GM21723 (cell line): ENCODE results near the gene FBLIM1.

ENCODE experiments used
- ATAC-seq: cut with Tn5 transposase; IDR thresholded peaks from one replicate; pipeline ENCODE4 v1.9.1; 2021; ENCODE audit warnings: mild to moderate bottlenecking, moderate library complexity; ENCODE audit not compliant: unreplicated experiment

The FBLIM1 gene

DNA sequence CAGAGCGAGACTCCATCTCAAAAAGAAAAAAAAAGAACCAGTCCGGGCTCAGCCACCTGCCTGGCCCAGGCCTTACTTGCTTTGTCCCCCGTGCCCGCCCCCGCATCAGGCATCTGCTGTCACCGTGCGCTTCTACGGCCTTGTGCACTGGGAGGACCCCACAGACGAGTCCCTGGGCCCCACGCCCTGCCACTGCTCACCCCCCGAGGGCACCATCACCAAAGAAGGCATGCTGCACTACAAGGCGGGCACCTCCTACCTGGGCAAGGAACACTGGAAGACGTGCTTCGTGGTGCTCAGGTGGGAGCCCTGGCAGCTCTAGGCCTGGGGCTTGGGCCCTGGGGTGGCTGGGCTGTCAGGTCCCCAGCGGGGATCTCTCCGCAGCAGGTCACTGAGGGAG is 28.2 kb upstream of the FBLIM1 start:
- no peak for ATAC-seq

GRCh38 chr1:15730936-15731335 is 27.7 kb upstream of the FBLIM1 start:
- no peak for ATAC-seq

GRCh38 chr1:15731735-15732685 is 26.6 kb upstream of the FBLIM1 start:
- ATAC-seq = no peak

- no peak for ATAC-seq
Observed at GRCh38 chr1:15732686-15733081, 25.9 kb upstream of the FBLIM1 start.

GRCh38 chr1:15733218-15733725 is 25.3 kb upstream of the FBLIM1 start:
- no peak for ATAC-seq

- ATAC-seq = no peak
Observed at GRCh38 chr1:15733726-15734226, 24.8 kb upstream of the FBLIM1 start.

- ATAC-seq = no peak
Observed at GRCh38 chr1:15734296-15734695, 24.3 kb upstream of the FBLIM1 start.

DNA sequence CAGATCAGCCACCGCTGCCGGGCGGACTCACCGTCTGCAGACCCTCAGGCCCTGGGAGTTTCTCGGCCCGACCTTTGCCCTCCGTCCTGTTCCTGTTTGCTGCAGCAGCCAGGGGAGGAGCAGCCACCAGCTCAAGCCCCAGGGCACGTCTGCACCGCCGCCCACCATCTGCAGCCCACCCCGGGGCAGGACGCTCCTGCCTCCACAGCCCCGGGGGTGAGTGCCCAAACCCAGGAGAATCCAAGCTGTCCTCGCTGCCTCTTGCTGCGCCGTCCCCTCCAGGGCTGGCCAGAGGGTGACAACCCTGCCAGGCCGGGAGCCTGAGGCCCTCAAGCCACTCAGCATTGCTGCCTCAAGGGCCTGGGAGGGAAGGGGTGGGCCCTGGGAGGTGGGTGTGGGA is 23.7 kb upstream of the FBLIM1 start:
- no peak for ATAC-seq

DNA sequence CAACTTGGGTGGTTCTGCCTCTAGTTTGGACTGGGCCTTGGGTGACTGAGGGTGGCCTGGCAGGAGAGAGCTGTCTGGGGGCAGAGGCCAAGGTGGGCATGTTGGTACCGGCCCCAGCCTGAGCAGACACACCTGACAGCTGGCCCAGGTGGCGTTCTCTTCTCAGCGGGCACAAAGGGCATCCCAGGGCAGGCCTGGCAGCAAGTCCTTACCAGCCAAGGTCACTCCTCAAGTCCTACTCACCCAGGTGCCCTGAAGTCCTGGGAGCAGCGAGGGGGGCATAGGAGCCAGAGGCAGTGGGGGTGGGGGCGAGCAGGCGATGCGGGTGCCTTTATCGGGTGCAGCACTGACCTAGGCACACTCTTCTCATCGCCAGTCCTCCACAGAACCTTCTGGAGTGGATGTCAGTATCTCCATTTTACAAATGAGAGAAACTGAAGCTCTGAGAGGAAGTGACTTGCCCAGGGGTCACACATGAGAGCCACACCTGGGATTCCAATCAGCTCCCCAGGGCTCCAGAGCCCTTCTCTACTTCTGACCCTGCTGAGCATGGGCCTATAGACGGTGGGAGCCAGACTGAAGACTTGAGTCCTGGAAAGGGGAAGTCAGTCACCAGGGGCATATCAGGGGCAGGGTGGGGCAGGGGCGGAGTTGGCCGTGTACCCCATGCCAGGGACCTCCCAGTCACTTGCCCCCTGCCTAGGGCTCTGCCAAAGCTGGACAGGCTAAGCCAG is 23.1 kb upstream of the FBLIM1 start:
- no peak for ATAC-seq

DNA sequence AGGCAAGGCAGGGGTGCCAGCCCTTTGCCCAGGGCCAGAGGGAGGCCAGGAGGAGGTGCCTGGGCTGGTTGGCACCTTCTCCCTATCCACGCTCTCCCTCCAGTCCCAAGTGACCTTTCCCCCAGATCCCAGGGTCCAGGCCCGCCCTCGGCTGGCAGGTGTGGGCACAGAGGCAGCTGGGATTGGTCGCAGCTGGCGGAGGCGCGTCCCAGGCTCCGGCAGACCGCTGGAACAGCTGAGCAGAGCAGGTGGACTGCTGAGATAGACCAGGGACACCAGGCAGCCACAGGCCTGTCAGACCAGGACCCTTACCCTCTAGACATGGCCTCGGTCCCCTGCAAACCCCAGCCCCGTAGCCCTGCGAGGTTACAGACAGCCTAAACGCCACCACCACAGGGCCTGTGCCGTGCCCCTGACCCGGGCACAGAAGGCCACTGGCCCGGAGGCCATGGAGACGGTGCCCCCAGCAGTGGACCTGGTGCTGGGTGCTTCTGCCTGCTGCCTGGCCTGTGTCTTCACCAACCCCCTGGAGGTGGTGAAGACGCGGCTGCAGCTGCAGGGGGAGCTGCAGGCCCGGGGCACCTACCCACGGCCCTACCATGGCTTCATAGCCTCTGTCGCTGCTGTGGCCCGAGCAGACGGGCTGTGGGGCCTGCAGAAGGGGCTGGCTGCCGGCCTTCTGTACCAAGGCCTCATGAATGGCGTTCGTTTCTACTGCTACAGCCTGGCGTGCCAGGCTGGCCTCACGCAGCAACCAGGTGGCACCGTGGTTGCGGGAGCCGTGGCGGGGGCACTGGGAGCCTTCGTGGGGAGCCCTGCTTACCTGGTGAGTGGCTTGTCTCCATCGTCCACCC is 22.3 kb upstream of the FBLIM1 start, which contains the start of gene SLC25A34:
Gene SLC25A34 (plus strand): TSS at position 221 of the 854 bp plus-strand sequence. CDS start 228 bp downstream, at position 449.
- ATAC-seq = no peak

DNA sequence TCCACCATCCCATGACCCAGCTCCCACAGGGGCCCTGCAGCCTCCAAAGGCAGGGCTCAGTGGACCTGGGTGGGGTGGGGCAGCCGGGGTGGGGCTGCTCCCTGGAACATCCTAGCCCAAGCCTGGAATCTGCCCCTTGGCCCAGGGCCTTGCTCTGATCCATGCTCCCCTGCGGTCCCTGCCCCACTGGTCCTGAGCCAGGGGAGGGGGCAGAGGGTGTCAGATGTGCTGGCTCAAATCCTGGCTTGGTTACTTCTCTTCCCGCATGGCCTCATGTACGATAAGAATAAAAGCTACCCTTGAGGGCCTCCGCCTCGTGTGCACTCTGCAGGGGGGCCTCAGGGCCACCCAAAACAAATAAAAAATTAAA is 21.7 kb upstream of the FBLIM1 start:
- no peak for ATAC-seq

- ATAC-seq = no peak
Observed at GRCh38 chr1:15737324-15738319, 21.0 kb upstream of the FBLIM1 start.

DNA sequence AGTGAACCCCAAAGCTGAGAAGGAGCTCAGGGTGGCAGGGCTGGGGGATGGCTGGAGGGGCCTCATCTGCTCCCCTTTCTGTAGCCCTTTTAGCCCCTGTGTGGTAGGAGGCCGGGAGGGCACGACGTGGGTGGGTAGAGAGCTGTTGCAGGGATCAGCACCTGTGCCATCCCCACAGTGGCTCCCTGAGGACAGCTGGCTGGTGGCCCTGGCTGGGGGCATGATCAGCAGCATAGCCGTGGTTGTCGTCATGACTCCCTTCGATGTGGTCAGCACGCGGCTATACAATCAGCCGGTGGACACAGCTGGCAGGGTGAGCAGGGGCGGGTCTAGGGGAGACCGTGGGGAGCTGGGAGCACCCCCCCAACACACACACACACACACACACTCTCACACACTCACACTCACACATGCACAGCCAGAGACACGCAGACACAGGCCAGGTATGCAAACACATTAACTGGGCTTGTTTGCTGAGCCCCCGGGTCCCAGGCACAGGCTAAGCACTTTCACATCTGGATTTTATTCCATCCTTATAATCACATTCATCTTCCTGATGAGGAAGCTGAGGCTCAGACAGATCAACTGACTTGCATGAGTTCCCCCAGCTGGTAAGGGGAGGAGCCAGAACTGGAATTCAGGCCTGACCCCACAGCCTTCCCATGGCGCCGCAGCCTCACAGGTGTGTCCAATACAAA is 20.0 kb upstream of the FBLIM1 start:
- no peak for ATAC-seq

GRCh38 chr1:15739259-15739658 is 19.3 kb upstream of the FBLIM1 start:
- no peak for ATAC-seq

DNA sequence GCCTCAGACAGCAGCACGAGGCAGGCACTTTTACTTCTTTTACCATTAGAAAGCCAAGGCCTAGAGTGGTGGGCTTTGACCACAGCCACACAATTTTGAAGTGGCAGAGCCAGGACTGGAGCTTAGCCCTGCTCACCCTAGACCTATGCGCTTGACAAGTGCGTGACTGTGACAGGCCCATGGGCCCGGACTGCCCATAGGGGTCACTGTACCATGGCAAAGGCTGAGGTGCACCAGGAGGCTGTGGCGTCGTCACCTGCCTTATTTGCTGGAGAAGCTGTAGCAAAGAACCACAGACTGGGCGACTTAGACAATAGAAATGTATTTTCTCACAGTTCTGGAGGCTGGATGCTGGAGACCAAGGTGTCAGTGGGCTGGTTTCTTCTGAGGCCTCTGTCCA is 18.9 kb upstream of the FBLIM1 start:
- no peak for ATAC-seq

DNA sequence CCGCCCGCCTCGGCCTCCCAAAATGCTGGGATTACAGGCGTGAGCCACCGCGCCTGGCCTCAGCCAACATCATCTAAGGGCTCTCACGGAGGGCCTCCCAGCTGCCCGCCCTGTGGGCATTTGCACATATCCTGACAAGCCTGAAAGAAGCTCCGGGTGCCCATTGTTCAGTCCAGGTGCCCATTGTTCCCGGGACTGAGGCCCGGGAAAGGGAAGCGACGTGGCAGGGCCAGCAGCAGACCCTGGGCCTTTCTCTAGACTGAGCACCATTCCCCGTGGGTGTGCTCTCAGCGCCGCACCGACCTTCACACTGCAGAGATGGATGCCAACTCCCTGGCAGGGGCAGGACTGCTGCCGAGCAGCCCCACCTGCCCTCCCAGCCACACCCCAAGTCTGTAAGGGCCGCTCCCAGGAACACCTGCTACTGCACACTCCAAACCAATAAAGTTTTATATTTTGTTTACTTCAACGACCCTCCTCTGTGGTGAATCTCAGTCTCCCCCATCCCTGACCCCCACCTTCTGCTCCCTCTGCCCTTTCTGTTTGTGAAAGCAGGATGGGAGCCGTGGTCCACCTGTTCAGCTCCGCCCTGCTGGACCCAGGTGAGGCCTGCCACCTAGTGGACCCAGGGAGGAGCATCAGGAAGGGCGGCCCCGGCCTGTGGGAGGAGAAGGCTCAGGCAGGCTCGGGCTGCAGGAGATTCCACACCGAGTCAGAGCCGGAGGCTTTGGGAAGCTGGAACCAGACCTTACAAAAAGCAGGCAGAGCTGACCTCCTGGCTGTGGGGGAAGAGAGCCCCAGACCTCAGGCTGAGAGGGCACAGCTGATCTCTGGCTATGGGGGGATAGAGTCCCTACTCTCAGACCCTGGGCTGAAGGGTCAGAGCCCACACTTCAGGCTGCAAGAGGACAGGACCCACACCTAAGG is 17.4 kb upstream of the FBLIM1 start:
- ATAC-seq = no peak

GRCh38 chr1:15742339-15742801 is 16.2 kb upstream of the FBLIM1 start, which contains the start of gene TMEM82:
TSS of gene TMEM82 (plus strand) at chr1:15742499. CDS start at chr1:15742560, 61 bp downstream.
- ATAC-seq = no peak
